Motor neuron (in vitro differentiated cells): ENCODE results near the gene NRG2. TPM values are rescaled to one million over a fixed set of nuclear protein-coding genes. Genes with fewer than 3 reads are reported as not detected.

ENCODE experiments used
- ATAC-seq, 8 experiments: fragments of 200-7000 bp; cut with Tn5 transposase; replicated peaks in 6 of 8; 2 replicates each; pipeline ENCODE4 v1.8.0; 2021; ENCODE audit warnings: mild to moderate bottlenecking in 8 of 8, moderate library complexity in 8 of 8
- H3K27ac ChIP-seq, 2 donors: fragments of 250-450 bp; sonication (Bioruptor Pico); 2 replicates each; pipeline ENCODE4 v1.9.0; 2021; ENCODE audit warnings: antibody characterized with exemption in 2 of 2, mild to moderate bottlenecking in 2 of 2, moderate library complexity in 1 of 2
- H3K4me1 ChIP-seq, 2 donors: fragments of 250-450 bp; sonication (Bioruptor Pico); replicated peaks in 1 of 2; 2 replicates each; pipeline ENCODE4 v1.6.1; 2021; ENCODE audit warnings: antibody characterized with exemption in 2 of 2, mild to moderate bottlenecking in 2 of 2, moderate library complexity in 1 of 2
- H3K4me3 ChIP-seq, 5 donors: fragments of 250-450 bp; sonication (Bioruptor Pico); 2 replicates each; pipeline ENCODE4 v1.9.0; 2021; ENCODE audit warnings: antibody characterized with exemption in 5 of 5, mild to moderate bottlenecking in 5 of 5, moderate library complexity in 4 of 5
- WGBS, 10 experiments: fragments of 450-650 bp; shearing (Covaris generic); methylation state at CpG; one replicate each; pipeline ENCODE4 v1.0.0; 2022; 5-methylcytosine and 5-hydroxymethylcytosine counted together
- in situ Hi-C, 9 experiments: fragments of 400-800 bp; cut with MboI; loops; one replicate each; pipeline ENCODE4 v1.15.0; 2021; ENCODE audit warnings: low sequenced_read_pairs in 9 of 9, low pct_unique_long_range_greater_than_20kb in 2 of 9; ENCODE audit not compliant: unreplicated experiment in 9 of 9
- total RNA-seq, 8 experiments: library from RNA; unstranded; fragments of 300-600 nt; gene quantifications; 2 replicates each; pipeline versions ENCODE4 v1.2.3 to v1.2.4, GENCODE V29; 2022

NRG2 gene
- total RNA-seq, 8 experiments from 2014 or later: 0.28 to 1.8 (median 0.71) TPM; not detected in 1

DNA sequence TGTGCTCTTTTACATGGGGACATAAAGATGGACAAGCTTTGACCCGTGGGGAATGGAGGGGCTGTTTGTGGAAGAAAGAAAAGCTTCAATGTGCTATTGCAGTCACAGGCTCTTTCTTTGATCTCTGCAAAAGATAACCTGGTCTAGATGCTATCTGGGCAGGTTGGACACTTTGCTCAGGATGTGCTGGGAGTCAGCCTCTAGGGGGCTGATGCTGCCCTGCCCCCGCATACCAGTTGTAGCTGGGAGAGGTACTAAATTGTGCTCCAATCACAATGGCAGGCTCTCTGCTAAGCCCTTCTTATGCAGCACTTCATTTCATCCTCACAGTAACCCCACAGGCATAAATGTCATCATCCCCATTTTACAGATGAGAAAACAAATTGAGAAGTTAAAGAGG, 180.3 kb downstream of the NRG2 start:
- Histone ChIP-seq H3K27ac (no peak overlapping the region), H3K4me1 (no peaks in the 10 kb centered on the region), H3K4me3 (no peak overlapping the region)
- no peak for ATAC-seq
- 40 to 72% (median 63%) methylated on average over 1 to 2 of the region's 2 CpGs; no CpG with 5 or more reads in 5 of the 10 experiments for WGBS, 10 experiments
- in situ Hi-C loops: no loop called here

DNA sequence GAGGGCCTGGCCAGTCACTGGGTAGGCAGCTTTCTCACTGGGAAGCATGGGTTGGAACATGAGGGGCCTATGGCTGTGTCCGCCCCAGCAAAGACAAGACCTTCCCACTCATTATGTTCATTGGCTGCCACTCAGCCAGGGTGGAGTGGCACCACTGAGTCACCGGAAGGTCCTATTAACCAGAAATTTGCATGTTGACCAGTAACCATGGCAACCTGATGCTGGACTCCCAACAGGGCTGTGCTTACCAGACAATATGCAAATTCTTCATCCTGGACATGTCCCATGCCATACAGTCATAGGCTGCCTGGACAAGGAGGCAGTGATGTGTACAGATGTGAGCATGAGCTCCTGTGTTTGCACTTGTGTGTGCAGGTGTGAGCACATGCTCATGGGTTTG, 180.8 kb downstream of the NRG2 start:
- Histone ChIP-seq H3K4me1 (no peaks in the 10 kb centered on the region), H3K27ac (no peak overlapping the region), H3K4me3 (no peak overlapping the region)
- 100% methylated on average over 1 of the region's 2 CpGs; no CpG with 5 or more reads in 9 of the 10 experiments for WGBS, 10 experiments
- in situ Hi-C loops: no loop called here
- ATAC-seq: peak; percentile 18 to 97 (median 48)

DNA sequence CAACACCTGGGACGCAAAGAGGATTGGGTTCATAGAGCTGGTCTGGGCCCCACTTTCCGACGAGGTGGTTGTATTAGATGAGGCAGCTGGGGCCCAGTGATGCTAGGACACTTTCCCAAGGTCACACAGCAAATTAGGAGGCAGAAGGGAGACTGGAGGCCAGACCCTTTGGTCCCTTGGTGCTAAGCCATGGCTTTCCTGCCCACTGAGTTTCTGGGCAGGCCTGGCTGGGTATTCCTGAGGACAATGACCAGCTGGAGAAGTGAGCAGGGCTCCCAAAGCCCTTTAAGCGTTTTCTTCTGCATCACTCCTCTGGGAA, 181.3 kb downstream of the NRG2 start:
- WGBS, 10 experiments: 60 to 100% methylated on average over 1 of the region's 4 CpGs; no CpG with 5 or more reads in 8 of the 10 experiments
- no peak for ATAC-seq
- Histone ChIP-seq H3K4me3 (no peak overlapping the region), H3K4me1 (no peaks in the 10 kb centered on the region), H3K27ac (no peak overlapping the region)
- in situ Hi-C loops: no loop called here

DNA sequence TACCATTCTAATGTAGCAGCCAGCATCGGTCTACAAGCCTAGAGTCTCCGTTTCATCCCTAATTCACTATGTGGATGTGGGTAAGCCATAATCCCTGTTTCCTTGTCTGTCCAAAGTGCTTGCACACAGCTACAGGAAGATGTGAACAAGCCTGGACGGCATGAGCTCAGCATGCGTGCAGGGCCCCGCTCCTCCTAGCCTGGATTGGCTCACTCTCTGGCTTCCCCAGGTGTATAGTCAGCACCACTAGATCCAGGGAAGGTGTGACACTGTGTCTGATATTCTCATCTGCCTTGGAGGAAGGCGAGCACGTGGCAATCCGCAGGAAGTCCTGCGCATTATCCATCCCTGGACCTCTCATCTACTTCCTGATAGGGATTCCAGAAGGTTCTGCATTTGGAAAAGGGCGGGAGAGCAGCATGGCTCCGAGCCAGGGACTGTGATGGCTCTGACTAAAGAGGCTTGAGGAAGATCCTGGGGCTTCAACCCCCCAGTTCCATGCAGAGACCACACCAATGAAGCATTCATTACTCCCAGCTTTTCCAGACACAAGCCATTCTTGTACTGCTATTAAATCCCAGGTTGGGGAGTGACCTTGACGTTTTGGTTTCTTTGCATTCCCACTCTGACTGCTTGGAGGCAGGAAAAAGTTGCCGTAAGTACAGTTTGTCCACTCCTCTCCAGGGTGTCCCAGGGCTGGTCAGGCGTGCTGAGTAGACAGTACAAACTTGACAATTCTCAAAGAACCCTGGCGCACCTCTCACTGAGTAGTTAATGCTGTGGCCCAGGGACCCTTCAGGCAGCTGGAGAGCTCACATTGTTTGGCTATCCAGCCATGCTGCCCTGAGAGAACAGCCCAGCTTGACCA, 181.8 kb downstream of the NRG2 start:
- no peaks in the 10 kb centered on the region for H3K4me1 ChIP-seq
- ATAC-seq: no peak
- no peak overlapping the region for H3K27ac ChIP-seq
- no peak overlapping the region for H3K4me3 ChIP-seq
- 46 to 100% (median 80%) methylated on average over 1 to 9 of the region's 15 CpGs; no CpG with 5 or more reads in 2 of the 10 experiments for WGBS, 10 experiments
- in situ Hi-C loops: no loop called here

DNA sequence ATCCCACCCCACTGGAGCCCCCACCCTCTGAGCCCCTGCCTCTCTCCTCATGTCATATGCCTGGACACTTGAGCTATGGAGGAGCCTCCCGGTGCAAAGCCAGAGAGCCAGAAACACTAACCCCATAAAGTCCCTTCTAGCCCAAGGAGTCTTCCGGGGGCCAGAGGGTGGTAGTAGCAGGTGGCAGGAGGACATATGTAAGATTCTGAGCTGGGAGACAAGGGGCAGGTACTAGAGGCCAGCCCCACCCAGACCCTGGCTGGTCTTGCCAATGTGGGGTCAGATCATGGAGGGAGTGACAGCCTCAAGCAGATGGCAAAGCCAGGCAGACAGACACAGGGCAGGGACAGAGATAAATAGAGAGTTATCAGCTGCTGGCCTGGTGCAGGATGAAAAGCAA, 184.1 kb downstream of the NRG2 start:
- ATAC-seq: no peak
- Histone ChIP-seq H3K4me3 (no peak overlapping the region), H3K4me1 (no peaks in the 10 kb centered on the region), H3K27ac (no peak overlapping the region)
- in situ Hi-C loops: no loop called here
- WGBS, 10 experiments: 0 to 40% methylated on average over 1 of the region's 2 CpGs; no CpG with 5 or more reads in 8 of the 10 experiments

DNA sequence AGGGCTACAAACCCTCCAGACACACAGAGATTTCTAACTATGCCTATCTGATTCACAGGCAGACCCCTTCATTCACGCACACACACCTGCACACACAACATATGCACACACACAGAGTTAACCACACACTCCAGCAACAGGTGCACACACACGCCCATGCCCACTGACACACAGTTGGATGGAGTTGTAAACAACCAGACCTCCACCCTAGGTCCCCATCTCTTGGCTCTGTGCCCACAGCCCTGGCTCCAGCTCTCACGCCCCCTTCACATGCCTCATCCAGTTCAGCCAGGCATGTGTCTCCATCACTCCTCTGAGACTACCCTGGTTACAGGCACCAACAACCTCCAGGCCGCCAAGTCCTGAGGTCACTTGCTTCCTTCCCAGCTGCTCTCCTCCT, 186.4 kb downstream of the NRG2 start:
- Histone ChIP-seq H3K4me3 (no peak overlapping the region), H3K4me1 (no peaks in the 10 kb centered on the region), H3K27ac (no peak overlapping the region)
- in situ Hi-C loops: no loop called here
- 20 to 100% (median 75%) methylated on average over 1 to 2 of the region's 4 CpGs; no CpG with 5 or more reads in 6 of the 10 experiments for WGBS, 10 experiments
- peak in 1 of 8 experiments; percentile 54 for ATAC-seq

DNA sequence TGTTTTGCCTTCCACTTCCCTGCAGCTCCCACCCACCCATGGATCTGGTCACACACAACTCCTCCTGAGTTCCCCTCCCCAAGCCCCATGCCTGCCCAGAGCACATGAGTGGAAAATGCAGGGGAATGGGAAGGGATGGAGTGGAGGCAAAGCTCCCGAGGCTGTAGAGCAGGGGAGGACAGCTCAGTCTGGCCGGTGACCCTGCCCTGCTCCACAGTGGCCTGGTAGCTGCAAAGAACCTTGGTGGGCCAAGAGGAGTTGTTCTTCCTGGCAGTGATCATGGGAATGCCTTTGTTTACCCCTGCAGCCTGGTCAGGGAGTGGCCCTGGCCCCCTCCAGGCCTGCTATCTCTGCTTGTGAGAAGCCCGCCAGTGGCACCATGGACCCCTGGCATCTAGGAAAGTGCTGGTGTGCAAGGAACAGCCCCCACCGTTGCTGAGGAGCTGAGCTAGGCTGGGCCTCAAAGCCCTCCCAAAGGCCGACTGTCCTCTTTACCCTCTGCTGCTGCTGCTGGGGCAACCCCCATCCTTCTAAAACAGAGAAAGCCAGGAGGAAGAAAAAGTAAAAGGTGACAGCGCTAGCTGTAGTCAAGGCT, 187.1 kb downstream of the NRG2 start:
- no peak for ATAC-seq

DNA sequence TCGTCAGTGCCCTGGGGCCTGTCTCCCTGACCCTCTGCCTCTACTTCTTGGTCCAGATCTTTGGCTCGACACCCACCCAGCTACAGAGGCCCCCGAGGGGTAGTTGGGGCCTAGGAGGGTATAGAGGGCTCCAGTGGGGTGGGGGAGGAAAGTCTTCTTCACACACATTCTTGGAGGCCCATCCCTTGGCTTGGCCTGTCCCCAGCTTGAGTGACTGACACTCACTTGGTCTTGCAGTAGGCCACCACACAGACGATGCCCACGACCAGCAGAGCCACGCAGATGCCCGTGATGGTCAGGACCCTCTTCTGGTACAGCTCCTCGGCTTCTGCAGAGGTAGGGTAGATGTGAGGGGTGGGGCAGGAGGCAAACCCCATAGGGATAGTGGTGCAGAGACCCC, 187.6 kb downstream of the NRG2 start:
- H3K4me3 ChIP-seq: no peak overlapping the region
- no peaks in the 10 kb centered on the region for H3K4me1 ChIP-seq
- no peak for ATAC-seq
- no peak overlapping the region for H3K27ac ChIP-seq
- in situ Hi-C loops: no loop called here
- WGBS, 10 experiments: 50 to 68% (median 61%) methylated on average over 1 to 3 of the region's 8 CpGs; no CpG with 5 or more reads in 7 of the 10 experiments

More for the DNA sequence above, 187.1 kb downstream of the NRG2 start:
- Histone ChIP-seq H3K4me3 (no peak overlapping the region), H3K27ac (no peak overlapping the region), H3K4me1 (no peaks in the 10 kb centered on the region)
- in situ Hi-C loops: no loop called here
- WGBS, 10 experiments: 35 to 73% (median 50%) methylated on average over 1 to 5 of the region's 6 CpGs; no CpG with 5 or more reads in 6 of the 10 experiments

DNA sequence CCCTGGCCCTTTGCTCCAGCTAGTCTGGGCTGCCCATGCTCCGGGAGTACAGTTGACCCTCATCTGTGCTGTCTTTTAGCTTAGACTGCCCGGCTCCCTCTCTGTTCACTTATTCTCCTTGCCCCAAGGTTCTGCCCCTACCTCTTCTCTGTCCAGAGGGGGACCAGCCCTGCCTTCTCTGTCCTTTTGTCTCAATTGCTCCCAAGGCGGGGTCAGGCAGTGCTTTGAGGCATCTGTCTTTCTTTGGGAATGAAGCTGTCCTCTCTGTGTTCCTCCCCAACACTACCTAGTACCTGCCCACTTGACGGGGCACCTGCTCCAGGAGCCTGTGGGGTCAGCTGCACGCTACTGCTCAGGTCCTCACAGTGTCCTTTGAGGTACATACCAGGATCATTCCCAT, 188.1 kb downstream of the NRG2 start:
- Histone ChIP-seq H3K4me1 (no peaks in the 10 kb centered on the region), H3K4me3 (no peak overlapping the region), H3K27ac (no peak overlapping the region)
- in situ Hi-C loops: no loop called here
- no peak for ATAC-seq
- 0 to 84% (median 78%) methylated on average over 1 to 3 of the region's 5 CpGs; no CpG with 5 or more reads in 3 of the 10 experiments for WGBS, 10 experiments

DNA sequence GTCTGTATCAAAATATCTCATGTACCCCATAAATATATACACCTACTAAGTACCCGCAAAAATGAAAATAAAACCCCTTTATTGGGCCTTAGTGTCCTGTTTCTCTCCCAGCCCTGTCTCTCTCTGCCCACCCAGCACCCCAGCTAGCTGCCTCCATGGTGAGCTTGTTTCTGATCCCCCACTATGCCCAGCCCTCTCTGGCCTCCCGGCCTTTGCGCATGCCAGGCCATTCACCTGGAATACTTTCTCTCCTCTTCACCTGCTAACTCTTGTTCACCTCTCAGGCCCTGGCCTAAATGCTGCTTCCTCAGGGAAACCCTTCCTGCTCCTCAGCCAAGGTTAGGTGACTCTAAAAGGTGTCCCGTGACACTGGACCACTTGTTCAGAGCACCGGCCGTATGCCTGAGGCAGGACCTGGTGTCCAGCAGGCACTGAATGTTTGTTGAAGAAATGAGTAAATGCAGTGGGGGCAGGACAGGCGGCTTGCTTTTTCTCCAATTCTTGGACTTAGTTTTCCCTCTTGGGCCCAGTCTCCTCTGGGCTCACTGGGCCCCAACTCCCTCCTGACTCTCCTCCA, 189.0 kb downstream of the NRG2 start:
- Histone ChIP-seq H3K27ac (no peak overlapping the region), H3K4me1 (no peaks in the 10 kb centered on the region), H3K4me3 (no peak overlapping the region)
- no peak for ATAC-seq
- in situ Hi-C loops: no loop called here
- WGBS, 10 experiments: 33 to 90% (median 83%) methylated on average over 1 to 6 of the region's 7 CpGs; no CpG with 5 or more reads in 4 of the 10 experiments

DNA sequence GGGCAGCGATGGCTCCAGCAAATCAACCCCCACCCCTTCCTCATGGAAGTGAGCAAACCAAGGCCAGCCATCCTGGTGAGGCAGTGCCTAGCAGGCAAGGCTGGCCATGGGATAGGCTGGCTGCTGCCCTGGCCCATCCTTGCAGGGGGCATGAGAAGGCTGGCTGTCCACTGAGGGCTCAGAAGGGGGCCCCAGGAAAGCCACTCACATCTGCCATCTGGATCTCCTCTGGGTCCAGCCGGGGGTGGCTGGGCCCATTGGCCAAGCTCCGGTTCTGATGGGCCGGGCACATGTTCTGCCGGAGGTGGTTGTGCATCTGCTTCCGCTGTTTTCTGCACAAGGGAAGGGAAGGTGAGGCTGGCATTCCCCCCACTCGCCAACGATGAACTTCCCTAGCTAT, 190.4 kb downstream of the NRG2 start:
- Histone ChIP-seq H3K4me1 (no peaks in the 10 kb centered on the region), H3K4me3 (no peak overlapping the region), H3K27ac (no peak overlapping the region)
- 62 to 86% (median 71%) methylated on average over 1 to 5 of the region's 8 CpGs; no CpG with 5 or more reads in 6 of the 10 experiments for WGBS, 10 experiments
- no peak for ATAC-seq
- in situ Hi-C loops: no loop called here

DNA sequence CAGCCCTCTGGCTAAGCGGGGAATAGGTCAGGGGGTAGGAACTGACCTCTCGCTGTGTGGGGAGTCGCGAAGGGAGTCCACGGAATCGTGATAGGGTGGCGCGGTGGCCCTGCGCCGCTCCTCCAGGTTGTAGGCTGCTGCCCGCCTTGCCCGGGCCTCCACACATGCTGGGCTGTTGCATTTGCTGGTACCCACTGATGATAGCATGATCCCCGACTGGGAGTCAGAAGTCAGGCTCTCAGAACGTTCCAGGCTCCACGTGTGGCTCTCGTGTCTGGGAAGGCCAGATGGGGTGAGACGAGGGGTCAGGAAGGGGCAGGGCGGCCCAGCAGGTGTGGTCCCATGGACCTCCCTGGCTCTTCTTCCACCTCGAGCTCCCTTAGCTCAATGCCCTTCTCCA, 191.5 kb downstream of the NRG2 start:
- Histone ChIP-seq H3K4me3 (no peak overlapping the region), H3K4me1 (no peaks in the 10 kb centered on the region), H3K27ac (no peak overlapping the region)
- in situ Hi-C loops: no loop called here
- no peak for ATAC-seq
- WGBS, 10 experiments: 33 to 100% (median 87%) methylated on average over 1 to 7 of the region's 19 CpGs; no CpG with 5 or more reads in 7 of the 10 experiments

DNA sequence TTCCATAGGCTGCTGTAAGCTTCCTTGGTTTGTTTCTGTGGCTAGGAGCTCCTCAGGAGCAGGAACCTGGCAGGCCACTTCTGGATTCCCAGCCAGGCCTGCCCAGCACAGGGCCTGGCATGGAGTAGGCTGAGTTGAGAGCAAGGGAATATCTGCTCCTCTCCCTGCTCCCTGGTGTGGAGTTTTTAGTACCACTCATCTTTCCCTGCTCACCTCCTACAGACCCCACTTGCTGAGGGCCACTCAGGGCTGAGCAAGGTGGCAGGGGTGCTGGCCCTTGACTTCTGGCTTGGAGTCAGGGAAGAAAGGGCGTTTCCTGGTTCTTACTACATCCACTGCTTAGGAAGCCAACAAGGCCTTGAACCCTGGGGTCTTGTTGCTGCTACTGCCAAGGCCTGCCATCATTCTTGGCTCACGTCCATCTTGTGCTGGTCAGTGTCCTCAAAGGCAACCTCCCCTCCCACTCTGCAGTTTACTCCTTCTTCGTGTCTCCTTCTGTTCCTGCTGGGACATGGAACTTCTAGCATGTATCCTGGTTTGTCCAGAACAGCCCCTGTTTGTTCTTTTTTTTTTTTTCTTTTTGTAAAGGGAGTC, 192.6 kb downstream of the NRG2 start:
- 17 to 88% (median 67%) methylated on average over 1 to 3 of the region's 3 CpGs; no CpG with 5 or more reads in 3 of the 10 experiments for WGBS, 10 experiments
- ATAC-seq: no peak
- in situ Hi-C loops: no loop called here

More for the DNA sequence above, 192.6 kb downstream of the NRG2 start:
- H3K27ac ChIP-seq: no peak overlapping the region
- no peaks in the 10 kb centered on the region for H3K4me1 ChIP-seq
- H3K4me3 ChIP-seq: no peak overlapping the region
